Measurements from ENCODE around the gene AP5S1.

- TF ChIP-seq CTCF (IDR thresholded peaks at IDR 0.05) (no peak), POLR2A (IDR thresholded peaks at IDR 0.05) (no peak)
Measured at GRCh38 chr20:3803854-3804253, 16.5 kb upstream of the AP5S1 start.

Measured in adrenal gland (tissue), 5 donors.